HepG2 (cell line): ENCODE results near the gene POLE. TPM values are rescaled to one million over a fixed set of nuclear protein-coding genes. Genes with fewer than 3 reads are reported as not detected.

ENCODE experiments used
- CC2D1A ChIP-seq: sonication (generic); formaldehyde crosslinking; IDR thresholded peaks from 2 replicates; pipeline ENCODE4 v1.8.1; 2023; ENCODE audit warnings: mild to moderate bottlenecking, missing genetic modification reagents
- EZH2 ChIP-seq: conservative IDR thresholded peaks from 2 replicates; pipeline ENCODE4 v1.6.1; 2012; ENCODE audit warnings: mild to moderate bottlenecking, low read depth, low read length, moderate library complexity
- HNF4G ChIP-seq, 2 experiments: sonication (generic) in 1 of 2; formaldehyde crosslinking in 1 of 2; IDR thresholded peaks; 2 replicates each; pipeline versions ENCODE4 v1.4.0 to v1.6.1; 2011 to 2020; ENCODE audit warnings: borderline replicate concordance in 2 of 2, low read depth in 2 of 2, mild to moderate bottlenecking in 2 of 2, low read length in 1 of 2, missing genetic modification reagents in 1 of 2, moderate library complexity in 1 of 2
- MTA1 ChIP-seq: sonication (generic); formaldehyde crosslinking; IDR thresholded peaks from 2 replicates; pipeline ENCODE4 v1.4.0; 2020; ENCODE audit warnings: missing genetic modification reagents, mild to moderate bottlenecking, borderline replicate concordance
- REXO4 ChIP-seq: sonication (generic); formaldehyde crosslinking; IDR thresholded peaks from 2 replicates; pipeline ENCODE4 v1.8.0; 2022; ENCODE audit warnings: missing genetic modification reagents, mild to moderate bottlenecking, borderline replicate concordance
- WIZ ChIP-seq: sonication (generic); formaldehyde crosslinking; IDR thresholded peaks from 2 replicates; pipeline ENCODE4 v1.5.1; 2020; ENCODE audit warnings: mild to moderate bottlenecking, missing genetic modification reagents
- ZNF124 ChIP-seq: sonication (generic); formaldehyde crosslinking; IDR thresholded peaks from 2 replicates; pipeline ENCODE4 v1.4.0; 2020; ENCODE audit warnings: missing genetic modification reagents
- ZNF205 ChIP-seq: IDR thresholded peaks from 2 replicates; pipeline ENCODE4 v1.6.1; 2018; ENCODE audit warnings: missing biosample characterization, missing genetic modification reagents
- ZNF780A ChIP-seq: sonication (generic); formaldehyde crosslinking; IDR thresholded peaks from 2 replicates; pipeline ENCODE4 v1.8.0; 2022; ENCODE audit warnings: mild to moderate bottlenecking, missing genetic modification reagents, moderate library complexity
- polyA plus RNA-seq, 8 experiments: library from polyadenylated mRNA; depleted of rRNA in 3 of 8; stranded (reverse) in 7 of 8; unstranded in 1 of 8; fragments of >200 nt; fragmentation: Illumina TruSeq in 4 of 8; extraction: Trizol in 4 of 8; gene quantifications; 2 replicates each; pipeline versions ENCODE4 v1.2.1 to v1.2.3, GENCODE V29; 2011 to 2016; ENCODE audit warnings: low read depth in 4 of 8, missing spikeins in 1 of 8, mixed read lengths in 1 of 8; ENCODE audit not compliant: insufficient read depth in 1 of 8
- total RNA-seq, 5 experiments: library from RNA; depleted of rRNA; stranded (reverse); fragments of >200 nt; fragmentation: Illumina TruSeq; extraction: Trizol; gene quantifications; 2 replicates each; pipeline ENCODE4 v1.2.3, GENCODE V29; 2016; ENCODE audit warnings: low read depth in 1 of 5
- TF ChIP-seq, protein P1 (sequence below), 2 experiments: fragments of 450-650 bp in 1 of 2; sonication (generic) in 1 of 2; formaldehyde crosslinking in 1 of 2; IDR thresholded peaks; 2 replicates each; pipeline versions ENCODE4 v1.6.1 to v1.8.0; 2016 to 2022; ENCODE audit warnings: antibody characterized with exemption in 1 of 2, mild to moderate bottlenecking in 1 of 2, missing genetic modification reagents in 1 of 2

POLE gene
- total and polyA plus RNA-seq, 2 of the 13 experiments (the other 11 are each of a cell fraction or from before 2014, with no cell fraction given): 25.3 to 52.2 TPM

DNA sequence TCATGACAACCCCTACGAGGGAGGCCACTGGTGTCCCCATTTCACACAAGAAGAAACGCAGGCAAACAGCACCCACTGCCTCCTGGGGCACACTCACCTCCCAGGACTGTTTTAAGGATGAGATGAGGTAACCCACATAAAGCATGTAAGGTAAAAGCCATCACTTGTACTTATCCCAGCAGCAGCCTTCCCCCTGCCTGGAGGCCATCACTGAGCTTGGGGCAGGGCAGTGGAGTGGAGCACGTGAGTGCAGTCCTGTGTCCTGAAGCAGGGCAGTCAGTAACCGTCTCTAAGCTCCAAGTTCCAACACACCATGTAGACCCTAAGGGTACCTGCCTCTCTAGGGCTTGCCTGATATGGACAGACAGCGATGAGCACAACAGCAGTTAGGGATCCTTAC, 1.7 kb downstream of the POLE start (continued):
- TF ChIP-seq, protein P1, sequence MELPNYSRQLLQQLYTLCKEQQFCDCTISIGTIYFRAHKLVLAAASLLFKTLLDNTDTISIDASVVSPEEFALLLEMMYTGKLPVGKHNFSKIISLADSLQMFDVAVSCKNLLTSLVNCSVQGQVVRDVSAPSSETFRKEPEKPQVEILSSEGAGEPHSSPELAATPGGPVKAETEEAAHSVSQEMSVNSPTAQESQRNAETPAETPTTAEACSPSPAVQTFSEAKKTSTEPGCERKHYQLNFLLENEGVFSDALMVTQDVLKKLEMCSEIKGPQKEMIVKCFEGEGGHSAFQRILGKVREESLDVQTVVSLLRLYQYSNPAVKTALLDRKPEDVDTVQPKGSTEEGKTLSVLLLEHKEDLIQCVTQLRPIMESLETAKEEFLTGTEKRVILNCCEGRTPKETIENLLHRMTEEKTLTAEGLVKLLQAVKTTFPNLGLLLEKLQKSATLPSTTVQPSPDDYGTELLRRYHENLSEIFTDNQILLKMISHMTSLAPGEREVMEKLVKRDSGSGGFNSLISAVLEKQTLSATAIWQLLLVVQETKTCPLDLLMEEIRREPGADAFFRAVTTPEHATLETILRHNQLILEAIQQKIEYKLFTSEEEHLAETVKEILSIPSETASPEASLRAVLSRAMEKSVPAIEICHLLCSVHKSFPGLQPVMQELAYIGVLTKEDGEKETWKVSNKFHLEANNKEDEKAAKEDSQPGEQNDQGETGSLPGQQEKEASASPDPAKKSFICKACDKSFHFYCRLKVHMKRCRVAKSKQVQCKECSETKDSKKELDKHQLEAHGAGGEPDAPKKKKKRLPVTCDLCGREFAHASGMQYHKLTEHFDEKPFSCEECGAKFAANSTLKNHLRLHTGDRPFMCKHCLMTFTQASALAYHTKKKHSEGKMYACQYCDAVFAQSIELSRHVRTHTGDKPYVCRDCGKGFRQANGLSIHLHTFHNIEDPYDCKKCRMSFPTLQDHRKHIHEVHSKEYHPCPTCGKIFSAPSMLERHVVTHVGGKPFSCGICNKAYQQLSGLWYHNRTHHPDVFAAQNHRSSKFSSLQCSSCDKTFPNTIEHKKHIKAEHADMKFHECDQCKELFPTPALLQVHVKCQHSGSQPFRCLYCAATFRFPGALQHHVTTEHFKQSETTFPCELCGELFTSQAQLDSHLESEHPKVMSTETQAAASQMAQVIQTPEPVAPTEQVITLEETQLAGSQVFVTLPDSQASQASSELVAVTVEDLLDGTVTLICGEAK (IDR thresholded peaks at IDR 0.05): no peak
- TF ChIP-seq, protein P1 (CRISPR knock-in tag; IDR thresholded peaks at IDR 0.05): no peak
- TF ChIP-seq REXO4 (CRISPR knock-in tag) (no peak), WIZ (CRISPR knock-in tag) (no peak), ZNF780A (CRISPR knock-in tag) (no peak), ZNF205 (CRISPR knock-in tag) (no peak), ZNF124 (CRISPR knock-in tag) (no peak), MTA1 (CRISPR knock-in tag) (no peak), HNF4G (IDR thresholded peaks at IDR 0.05; ENCODE audit: borderline replicate concordance, low read depth, low read length) (no peak), HNF4G (CRISPR knock-in tag; IDR thresholded peaks at IDR 0.05; ENCODE audit: borderline replicate concordance, low read depth) (no peak), EZH2 (no peak), CC2D1A (CRISPR knock-in tag) (no peak)
